OCI-LY3 (cell line): ENCODE results near the gene KCTD5.

ENCODE experiments used
- EZH2phosphoT487 ChIP-seq: fragments of 200-600 bp; shearing (Covaris generic); IDR thresholded peaks from 2 replicates; pipeline ENCODE4 v1.6.1; 2018; ENCODE audit warnings: antibody characterized with exemption, mixed run types, low read depth
- TF ChIP-seq, protein P1 (sequence below): fragments of 200-600, 300-600 bp; sonication (generic); IDR thresholded peaks from 2 replicates; pipeline ENCODE4 v1.5.1; 2014; ENCODE audit warnings: antibody characterized with exemption, low read length, low read depth

DNA sequence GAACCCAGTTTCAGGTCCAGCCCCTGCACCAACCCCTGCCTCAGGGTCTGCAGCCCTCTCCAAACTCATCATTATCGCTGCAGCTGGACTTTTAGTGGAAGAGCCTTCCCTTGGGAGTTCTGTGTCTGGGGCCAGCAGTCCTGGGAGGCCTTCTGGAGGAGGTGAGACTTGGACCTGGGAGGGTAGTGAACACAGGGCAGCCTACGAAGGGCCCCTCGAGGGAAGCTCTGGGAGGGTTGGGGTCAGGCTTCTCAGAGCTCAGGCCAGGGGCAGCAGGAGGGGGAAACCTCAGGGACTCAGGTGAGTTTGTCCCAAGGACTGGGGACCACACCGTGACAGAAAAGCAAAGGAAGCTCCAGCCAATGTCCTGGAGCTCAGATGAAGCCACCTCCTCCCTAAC, 58.8 kb downstream of the KCTD5 start:
- TF ChIP-seq, protein P1, sequence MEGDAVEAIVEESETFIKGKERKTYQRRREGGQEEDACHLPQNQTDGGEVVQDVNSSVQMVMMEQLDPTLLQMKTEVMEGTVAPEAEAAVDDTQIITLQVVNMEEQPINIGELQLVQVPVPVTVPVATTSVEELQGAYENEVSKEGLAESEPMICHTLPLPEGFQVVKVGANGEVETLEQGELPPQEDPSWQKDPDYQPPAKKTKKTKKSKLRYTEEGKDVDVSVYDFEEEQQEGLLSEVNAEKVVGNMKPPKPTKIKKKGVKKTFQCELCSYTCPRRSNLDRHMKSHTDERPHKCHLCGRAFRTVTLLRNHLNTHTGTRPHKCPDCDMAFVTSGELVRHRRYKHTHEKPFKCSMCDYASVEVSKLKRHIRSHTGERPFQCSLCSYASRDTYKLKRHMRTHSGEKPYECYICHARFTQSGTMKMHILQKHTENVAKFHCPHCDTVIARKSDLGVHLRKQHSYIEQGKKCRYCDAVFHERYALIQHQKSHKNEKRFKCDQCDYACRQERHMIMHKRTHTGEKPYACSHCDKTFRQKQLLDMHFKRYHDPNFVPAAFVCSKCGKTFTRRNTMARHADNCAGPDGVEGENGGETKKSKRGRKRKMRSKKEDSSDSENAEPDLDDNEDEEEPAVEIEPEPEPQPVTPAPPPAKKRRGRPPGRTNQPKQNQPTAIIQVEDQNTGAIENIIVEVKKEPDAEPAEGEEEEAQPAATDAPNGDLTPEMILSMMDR = no peak
- no peak for TF ChIP-seq EZH2phosphoT487
